A204.1 (cell line): Measurements from ENCODE around the gene SHMT1.
"Not testable (repeated sequence)": the region's sequence is repeated elsewhere in the genome, so short reads cannot be mapped to it uniquely, and the experiment has no call there.

Experiments used
- FAIRE-seq: peaks from 2 replicates; lab custom pipeline; 2012; peaks lifted over from hg19 to GRCh38; lab: Jason Lieb, UNC

SHMT1 gene

GRCh38 chr17:18324140-18325050 lies 39.0 kb downstream of the SHMT1 start:
- FAIRE-seq = no peak

DNA sequence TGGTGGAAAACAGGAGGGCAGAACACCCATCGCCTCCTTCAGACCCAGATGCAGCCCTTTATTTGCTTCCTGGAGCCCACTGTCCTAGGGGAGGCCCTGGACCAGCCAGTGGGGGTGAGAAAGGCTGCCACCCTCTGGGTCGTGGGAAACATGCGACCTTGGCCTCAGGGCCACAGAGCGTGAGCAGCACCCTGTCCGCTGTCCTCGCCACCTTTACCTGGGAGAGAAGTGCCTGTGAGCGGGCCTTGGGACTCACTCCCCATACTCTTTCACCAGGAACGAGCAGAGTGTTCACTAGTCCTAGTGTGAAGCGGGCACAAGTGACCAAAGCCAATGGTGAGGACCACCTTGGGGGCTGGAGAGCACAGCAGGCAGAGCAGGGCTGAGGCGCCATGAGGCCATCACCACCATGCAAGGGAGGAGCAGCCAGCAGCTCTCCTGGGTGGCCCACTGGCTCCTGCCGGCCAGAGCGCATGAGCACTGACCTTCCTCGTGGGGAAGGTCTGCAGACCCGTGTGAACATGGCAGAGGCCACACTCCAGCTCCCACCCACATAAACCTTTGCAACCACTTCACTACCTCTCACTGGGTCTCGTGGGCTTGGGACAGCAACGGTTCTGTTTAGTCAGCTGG lies 39.7 kb downstream of the SHMT1 start:
- FAIRE-seq = no peak

DNA sequence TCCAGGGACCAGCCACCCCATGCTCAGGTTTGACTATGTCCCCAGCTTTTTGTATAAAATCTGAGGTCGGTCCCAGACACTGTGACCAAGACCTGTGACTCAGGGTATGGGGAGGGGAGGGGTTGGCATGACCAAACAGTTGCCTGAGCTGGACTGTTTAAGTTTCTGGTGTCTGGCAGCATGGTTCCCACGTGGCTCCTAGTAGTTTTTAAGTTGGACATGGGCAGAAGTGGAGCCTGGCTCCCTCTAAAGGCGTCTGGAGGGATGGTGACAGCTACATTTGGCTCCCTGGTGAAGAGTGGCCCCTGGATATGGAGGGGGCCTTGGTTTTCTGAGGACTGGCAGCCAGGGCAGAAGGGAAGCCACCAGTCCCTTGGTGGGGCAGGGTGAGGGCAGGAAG lies 40.3 kb downstream of the SHMT1 start:
- FAIRE-seq = no peak

GRCh38 chr17:18322522-18322921 lies 40.8 kb downstream of the SHMT1 start:
- FAIRE-seq = no peak

DNA sequence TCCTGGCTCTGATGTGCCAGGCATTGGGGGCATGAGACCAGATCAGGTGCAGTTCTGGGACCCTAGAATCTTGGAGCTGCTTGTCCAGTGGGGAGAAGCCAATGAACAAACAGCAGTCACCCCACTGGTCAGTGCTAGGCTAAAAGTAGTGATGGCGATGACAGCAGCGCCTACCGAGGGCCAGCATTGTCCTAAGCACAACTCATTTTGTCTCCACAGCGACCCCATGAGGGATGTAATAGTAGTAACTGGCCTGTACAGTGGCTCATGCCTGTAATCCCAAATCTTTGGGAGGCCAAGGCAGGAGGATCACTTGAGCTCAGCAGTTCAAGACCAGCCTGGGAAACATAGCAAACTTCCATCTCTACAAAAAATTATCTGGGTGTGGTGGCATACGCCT lies 42.0 kb downstream of the SHMT1 start:
- FAIRE-seq = no peak

GRCh38 chr17:18320301-18320700 lies 43.0 kb downstream of the SHMT1 start:
- FAIRE-seq = no peak

DNA sequence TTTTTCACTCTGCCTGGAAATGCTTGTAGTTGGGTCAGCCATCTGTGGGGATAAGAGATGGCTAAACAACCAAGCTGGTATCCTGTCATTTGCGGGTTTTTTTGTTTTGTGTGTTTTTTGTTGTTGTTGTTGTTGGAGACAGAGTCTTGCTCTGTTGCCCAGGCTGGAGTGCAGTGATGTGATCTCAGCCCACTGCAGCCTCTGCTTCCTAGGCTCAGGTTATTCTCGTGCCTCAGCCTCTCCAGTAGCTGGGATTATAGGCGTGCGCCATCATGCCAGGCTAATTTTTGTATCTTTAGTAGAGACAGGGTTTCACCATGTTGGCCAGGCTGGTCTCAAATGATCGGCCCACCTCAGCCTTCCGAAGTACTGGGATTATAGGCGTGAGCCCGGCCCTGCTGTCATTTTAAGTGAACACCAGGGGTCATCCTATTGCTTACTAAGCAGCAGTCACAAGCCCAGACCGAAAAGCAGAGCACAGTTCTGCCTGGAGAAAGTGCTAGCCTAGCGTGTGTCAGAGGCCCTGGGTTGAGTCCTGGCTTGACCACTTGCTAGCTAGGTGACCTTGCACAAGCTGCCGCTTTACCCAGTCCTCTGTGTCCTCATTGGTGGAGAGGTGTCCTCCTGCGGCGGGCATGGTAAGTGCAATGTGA lies 43.6 kb downstream of the SHMT1 start:
- no peak for FAIRE-seq

DNA sequence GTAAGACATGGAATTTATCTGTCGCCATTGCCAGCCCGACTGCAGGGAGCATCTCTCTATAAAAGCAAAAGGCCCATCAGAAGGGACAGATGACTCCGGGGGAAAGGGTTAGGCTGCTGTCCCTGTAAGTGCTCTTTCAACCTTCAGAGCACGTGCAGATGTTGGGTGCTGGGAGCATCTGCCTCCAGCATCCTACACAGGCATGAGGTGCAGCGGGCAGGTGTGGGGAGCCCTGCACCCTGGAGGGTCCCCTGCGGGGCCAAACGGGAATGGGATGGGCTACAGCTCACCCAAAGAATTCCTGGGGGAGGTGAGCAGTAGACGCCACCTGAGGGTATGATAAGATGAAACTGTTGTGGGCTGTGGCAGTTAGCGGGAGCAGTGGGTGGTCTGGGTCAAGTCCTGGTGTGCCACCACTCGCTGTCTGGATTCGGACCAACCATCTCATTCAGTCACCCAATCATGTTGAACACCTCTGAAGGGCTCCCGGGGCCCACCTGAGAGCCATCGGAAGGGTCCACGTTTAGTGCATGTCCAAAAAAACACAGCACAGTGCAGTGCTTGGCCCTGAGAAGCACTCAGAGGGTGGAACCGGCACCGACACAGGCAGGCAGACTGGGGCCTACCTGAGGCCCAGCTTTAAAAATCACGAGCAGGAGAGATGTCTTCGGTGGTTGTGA lies 44.4 kb downstream of the SHMT1 start:
- FAIRE-seq = no peak

DNA sequence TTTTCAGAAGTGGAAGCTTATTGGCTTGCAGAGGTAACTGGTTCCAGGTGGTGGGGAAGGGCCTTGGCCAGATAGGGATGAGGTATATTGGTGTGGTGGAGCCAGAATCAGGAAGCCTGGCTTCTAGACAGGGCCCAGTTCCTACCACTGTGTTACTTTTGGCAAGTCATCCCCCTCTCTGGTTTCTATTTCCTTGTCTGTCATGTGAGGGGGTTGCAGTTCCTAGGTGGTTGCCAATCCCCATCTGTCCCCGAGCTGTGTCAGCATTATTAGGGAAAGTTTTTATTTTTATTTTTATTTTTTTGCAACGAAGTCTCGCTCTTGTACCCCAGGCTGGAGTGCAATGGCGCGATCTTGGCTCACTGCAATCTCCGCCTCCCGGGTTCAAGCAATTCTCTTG lies 45.2 kb downstream of the SHMT1 start:
- no peak for FAIRE-seq

DNA sequence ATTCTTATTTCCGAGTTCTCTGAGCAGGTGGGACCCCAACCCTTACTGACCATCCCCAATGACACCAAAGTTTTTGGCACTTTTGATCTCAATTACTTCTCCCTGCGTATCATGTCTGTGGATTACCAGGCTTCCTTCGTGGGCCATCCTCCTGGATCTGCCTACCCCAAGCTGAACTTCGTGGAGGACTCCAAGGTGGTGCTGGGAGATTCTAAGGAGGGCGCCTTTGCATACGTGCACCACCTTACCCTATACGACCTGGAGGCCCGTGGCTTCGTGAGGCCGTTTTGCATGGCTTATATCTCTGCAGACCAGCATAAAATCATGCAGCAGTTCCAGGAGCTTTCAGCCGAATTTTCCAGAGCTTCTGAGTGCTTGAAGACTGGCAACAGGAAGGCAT lies 47.4 kb downstream of the SHMT1 start:
- no peak for FAIRE-seq

GRCh38 chr17:18315562-18315922 lies 47.8 kb downstream of the SHMT1 start:
- no peak for FAIRE-seq

DNA sequence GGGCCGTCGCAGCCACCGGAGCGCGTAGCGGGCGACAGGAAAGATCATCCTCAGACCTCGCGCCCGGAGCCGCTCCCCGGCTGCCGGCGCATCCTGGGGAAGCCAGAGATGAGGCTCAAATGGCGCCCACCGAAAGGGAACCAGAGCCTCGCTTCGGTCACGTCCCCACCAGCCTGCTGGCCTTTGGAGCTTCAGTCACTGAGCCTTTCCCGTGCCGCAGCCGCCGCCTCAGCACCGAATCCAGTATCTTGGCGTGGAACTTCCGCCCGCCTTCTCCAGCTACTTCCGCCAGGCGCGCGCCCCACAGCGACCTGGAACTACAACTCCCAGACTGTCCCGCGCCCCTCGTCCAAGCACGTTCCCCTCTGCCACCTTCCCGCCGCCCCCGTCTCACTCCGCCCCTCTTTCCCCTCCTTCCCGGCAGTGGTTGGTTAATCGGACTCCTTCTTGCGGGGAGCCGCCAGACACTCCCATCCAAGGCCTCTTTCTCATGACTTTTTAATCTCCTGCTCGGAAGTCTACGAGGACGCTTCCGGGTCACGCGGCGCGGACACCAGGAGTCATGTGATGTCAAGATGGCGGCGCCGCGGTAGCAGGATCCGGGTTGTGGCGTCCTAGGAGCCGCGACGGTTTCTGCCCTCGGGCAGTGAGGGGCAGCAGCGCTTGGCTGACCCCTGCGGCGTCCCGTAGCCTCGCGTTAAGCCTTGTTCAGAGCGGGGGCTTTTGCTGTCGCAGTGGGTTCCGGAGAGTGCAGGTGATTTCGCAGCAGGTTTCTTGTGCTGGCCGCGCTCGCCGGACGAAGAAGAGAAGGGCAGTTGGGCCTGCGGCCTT lies 48.4 kb downstream of the SHMT1 start, which contains the start of the genes SMCR8 and TOP3A:
SMCR8 (plus strand) TSS at position 563 of the 831 bp plus-strand sequence. CDS start 497 bp downstream, outside the sequence.
TOP3A (minus strand) TSS at position 264 of the 831 bp plus-strand sequence; CDS start at position 48, 216 bp downstream.
- FAIRE-seq = peak; percentile 98

DNA sequence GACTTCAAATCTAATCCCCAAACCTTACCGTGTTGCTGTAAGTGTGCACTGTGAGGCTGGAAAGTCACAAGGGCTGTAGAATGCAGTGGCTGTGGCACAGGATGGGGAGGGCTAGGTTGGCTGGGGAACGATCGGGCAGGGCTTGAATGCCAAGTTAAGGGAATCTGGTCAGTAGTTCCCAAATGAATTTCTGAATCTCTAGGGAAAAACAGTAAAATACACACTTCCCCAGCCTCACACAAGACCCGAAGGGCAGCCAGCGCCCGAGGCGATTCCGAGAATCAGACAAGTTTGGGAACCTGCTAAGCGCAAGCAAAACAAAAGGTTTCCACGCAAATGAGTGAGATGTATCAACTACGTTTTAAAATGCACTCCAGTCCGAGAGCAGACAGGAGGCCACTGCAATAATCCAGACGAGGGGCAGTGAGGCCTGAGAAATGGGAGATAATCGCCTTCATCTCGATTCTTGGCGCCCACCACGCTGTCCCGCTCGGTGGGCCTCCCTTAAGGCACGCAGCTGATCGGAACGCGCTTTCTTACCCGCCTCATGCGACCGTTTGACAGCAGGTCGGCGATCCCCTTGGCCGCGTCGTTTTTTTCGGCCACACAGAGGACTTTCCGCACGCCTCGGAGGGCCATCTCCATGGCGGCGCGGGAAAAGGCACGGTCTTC lies 49.2 kb downstream of the SHMT1 start:
- no peak for FAIRE-seq

DNA sequence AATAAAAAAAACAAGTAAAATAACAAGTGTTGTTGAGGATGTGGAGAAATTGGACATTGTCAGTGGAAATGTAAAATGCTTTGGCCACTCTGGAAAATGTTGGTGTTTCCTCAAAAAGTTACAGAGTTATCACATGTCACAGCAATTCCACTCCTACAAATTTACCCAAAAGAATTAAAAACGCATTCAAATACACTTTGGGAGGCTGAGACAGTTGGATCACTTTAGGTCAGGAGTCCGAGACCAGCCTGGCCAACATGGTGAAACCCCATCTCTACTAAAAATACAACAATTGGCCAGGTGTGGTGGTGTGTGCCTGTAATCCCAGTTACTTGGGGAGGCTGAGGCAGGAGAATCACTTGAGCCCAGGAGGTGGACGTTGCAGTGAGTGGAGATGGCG lies 54.1 kb downstream of the SHMT1 start:
- no peak for FAIRE-seq

DNA sequence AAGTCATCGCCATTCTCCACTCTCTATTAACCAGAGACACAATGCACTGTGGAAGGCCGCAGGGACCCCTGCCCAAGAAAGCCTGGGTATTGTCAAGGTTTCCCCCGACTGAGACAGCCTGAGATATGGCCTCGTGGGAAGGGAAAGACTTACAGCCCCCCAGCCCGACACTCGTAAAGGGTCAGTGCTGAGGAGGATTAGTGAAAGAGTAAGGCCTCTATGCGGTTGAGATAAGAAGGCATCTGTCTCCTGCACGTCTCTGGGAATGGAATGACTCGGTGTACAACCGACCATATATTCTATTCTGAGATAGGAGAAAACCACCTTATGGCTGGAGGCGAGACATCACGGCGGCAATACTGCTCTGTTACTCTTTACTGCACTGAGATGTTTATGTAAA lies 60.1 kb downstream of the SHMT1 start:
- FAIRE-seq = not testable (repeated sequence)

GRCh38 chr17:18300725-18301480 lies 62.4 kb downstream of the SHMT1 start:
- no peak for FAIRE-seq

- FAIRE-seq = not testable (repeated sequence)
Measured at GRCh38 chr17:18298061-18298460, 65.3 kb downstream of the SHMT1 start.

DNA sequence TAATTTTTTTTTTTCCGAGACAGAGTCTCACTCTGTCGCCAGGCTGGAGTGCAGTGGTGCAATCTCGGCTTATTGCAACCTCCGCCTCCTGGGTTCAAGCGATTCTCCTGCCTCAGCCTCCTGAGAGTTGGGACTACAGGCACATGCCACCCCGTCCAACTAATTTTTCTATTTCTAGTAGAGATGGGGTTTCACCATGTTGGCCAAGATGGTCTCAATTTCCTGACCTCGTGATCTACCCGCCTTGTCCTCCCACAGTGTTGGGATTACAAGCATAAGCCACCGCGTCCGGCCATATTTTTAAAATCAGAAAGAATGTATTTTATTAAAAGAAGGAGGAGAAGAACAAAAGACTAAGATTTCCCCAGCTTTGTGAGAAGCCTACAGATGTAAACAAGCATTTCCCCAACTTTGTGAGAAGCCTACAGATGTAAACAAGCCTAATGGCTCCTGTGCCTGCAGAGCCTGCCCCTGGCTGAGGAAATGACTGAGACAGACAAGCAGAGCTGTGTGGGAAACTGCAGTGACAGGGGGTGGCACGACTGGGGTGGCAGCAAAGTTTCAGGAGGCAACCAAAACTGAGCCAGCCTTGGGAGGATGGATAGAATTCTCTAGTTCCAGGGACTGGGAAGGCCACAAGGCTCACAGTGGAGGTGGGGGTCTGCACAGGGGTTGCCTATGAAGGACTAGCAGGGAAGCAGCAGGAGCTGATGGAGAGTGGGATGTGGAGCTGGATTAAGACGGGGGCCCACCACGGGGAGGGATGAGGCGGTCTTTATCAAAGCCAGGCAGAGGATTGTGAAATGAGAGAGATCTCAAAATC lies 71.4 kb downstream of the SHMT1 start:
- FAIRE-seq = no peak

GRCh38 chr17:18285296-18285695 lies 78.1 kb downstream of the SHMT1 start:
- no peak for FAIRE-seq
